Thyroid gland (tissue), 4 donors: Measurements from ENCODE around the gene KCTD18.

Source experiments
- POLR2A ChIP-seq, 2 donors: fragments of 450-650 bp; IDR thresholded peaks; one replicate each; pipeline ENCODE4 v1.6.1; 2017; ENCODE audit warnings: antibody characterized with exemption in 2 of 2, mild to moderate bottlenecking in 2 of 2, moderate library complexity in 1 of 2
- TF ChIP-seq, protein P1 (sequence below), 6 experiments: fragments of 200-600 bp in 3 of 6; fragments of 450-650 bp in 3 of 6; sonication (generic) in 3 of 6; IDR thresholded peaks; one replicate each; pipeline ENCODE4 v1.5.1; 2016 to 2019; ENCODE audit warnings: antibody characterized with exemption in 6 of 6, mild to moderate bottlenecking in 2 of 6, inconsistent platforms in 1 of 6, moderate library complexity in 1 of 6

DNA sequence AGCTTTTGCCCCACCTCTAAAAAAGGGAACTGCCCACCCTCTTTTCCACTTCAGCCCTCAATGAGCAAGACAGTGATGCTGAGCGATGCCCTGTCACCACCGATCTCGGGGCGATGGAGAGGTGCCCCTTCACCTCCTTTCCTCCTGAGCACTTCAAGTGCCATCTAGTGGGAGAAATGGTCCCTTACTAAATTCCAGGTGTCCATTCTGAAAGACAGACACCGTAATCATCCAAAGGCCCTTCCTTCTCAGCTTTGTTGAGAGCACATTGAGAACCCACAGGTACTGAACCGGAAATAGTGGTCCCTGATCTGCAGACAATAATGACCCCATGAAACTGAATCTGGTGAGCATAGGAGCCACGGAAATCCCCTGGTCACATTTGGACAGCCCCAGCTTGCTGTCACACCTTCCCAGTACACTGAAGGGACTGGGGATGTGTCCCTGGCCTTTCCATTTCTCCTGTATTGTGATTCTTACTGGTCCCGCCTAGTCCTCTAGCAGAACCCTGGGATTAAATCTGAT lies 38.5 kb downstream of the KCTD18 start:
- TF ChIP-seq, protein P1, sequence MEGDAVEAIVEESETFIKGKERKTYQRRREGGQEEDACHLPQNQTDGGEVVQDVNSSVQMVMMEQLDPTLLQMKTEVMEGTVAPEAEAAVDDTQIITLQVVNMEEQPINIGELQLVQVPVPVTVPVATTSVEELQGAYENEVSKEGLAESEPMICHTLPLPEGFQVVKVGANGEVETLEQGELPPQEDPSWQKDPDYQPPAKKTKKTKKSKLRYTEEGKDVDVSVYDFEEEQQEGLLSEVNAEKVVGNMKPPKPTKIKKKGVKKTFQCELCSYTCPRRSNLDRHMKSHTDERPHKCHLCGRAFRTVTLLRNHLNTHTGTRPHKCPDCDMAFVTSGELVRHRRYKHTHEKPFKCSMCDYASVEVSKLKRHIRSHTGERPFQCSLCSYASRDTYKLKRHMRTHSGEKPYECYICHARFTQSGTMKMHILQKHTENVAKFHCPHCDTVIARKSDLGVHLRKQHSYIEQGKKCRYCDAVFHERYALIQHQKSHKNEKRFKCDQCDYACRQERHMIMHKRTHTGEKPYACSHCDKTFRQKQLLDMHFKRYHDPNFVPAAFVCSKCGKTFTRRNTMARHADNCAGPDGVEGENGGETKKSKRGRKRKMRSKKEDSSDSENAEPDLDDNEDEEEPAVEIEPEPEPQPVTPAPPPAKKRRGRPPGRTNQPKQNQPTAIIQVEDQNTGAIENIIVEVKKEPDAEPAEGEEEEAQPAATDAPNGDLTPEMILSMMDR (IDR thresholded peaks at IDR 0.05) = peak in 4 of 6 experiments; percentile 18 to 62 (median 47)
- TF ChIP-seq POLR2A (IDR thresholded peaks at IDR 0.05) = no peak
